Measurements from ENCODE around the gene APH1B.

GRCh38 chr15:63234451-63234870 lies 42.9 kb upstream of the APH1B start:
- TF ChIP-seq CTCF (tag by site-specific recombination; IDR thresholded peaks at IDR 0.05) (no peak), ZBTB49 (tag by site-specific recombination; IDR thresholded peaks at IDR 0.05; ENCODE audit: low read depth) (no peak), REST (tag by site-specific recombination; IDR thresholded peaks at IDR 0.05) (no peak), ZBTB8A (tag by site-specific recombination; IDR thresholded peaks at IDR 0.05) (no peak), PRDM1 (tag by site-specific recombination; IDR thresholded peaks at IDR 0.05) (no peak), ZNF664 (tag by site-specific recombination; IDR thresholded peaks at IDR 0.05) (no peak), ZNF776 (tag by site-specific recombination; IDR thresholded peaks at IDR 0.05; ENCODE audit: borderline replicate concordance) (no peak), ZNF837 (tag by site-specific recombination; IDR thresholded peaks at IDR 0.05) (no peak), ZNF558 (tag by site-specific recombination; IDR thresholded peaks at IDR 0.05) (no peak), ZNF366 (tag by site-specific recombination; conservative IDR thresholded peaks at IDR 0.05) (no peak), SP2 (tag by site-specific recombination; IDR thresholded peaks at IDR 0.05) (no peak), ZBTB1 (tag by site-specific recombination; IDR thresholded peaks at IDR 0.05) (no peak), ZNF561 (tag by site-specific recombination; IDR thresholded peaks at IDR 0.05; ENCODE audit: borderline replicate concordance) (no peak), ZNF623 (tag by site-specific recombination; IDR thresholded peaks at IDR 0.05) (no peak)
